T1000 (cell line): ENCODE results near the gene KCNE4.
A peak's percentile ranks its signal among the peaks of the same experiment; 100 is the strongest.
"Not testable (repeated sequence)": the region's sequence is repeated elsewhere in the genome, so short reads cannot be mapped to it uniquely, and the experiment has no call there.

Experiments
- DNase-seq: peaks from one replicate; lab custom pipeline; 2025; ENCODE audit warnings: mixed read lengths; lab: John Stamatoyannopoulos, UW

KCNE4 gene

GRCh38 chr2:223058952-223059716, 7.1 kb downstream of the KCNE4 start:
- no peak for DNase-seq

- DNase-seq = no peak
Observed at GRCh38 chr2:223060201-223060825, 8.3 kb downstream of the KCNE4 start.

GRCh38 chr2:223062396-223062795, 10.4 kb downstream of the KCNE4 start:
- peak; percentile 14 for DNase-seq

GRCh38 chr2:223065107-223065506, 13.1 kb downstream of the KCNE4 start:
- no peak for DNase-seq

- no peak for DNase-seq
Observed at GRCh38 chr2:223066721-223067120, 14.7 kb downstream of the KCNE4 start.

GRCh38 chr2:223068071-223068470, 16.1 kb downstream of the KCNE4 start:
- no peak for DNase-seq

- DNase-seq = no peak
Observed at GRCh38 chr2:223069465-223069864, 17.5 kb downstream of the KCNE4 start.

GRCh38 chr2:223069988-223070387, 18.0 kb downstream of the KCNE4 start:
- no peak for DNase-seq

GRCh38 chr2:223071139-223071538, 19.1 kb downstream of the KCNE4 start:
- DNase-seq = no peak

GRCh38 chr2:223072826-223073225, 20.8 kb downstream of the KCNE4 start:
- DNase-seq = no peak

GRCh38 chr2:223075301-223076270, 23.6 kb downstream of the KCNE4 start:
- DNase-seq = no peak

GRCh38 chr2:223076573-223076972, 24.6 kb downstream of the KCNE4 start:
- no peak for DNase-seq

GRCh38 chr2:223078482-223078881, 26.5 kb downstream of the KCNE4 start:
- DNase-seq = no peak

- DNase-seq = no peak
Observed at GRCh38 chr2:223079378-223079777, 27.4 kb downstream of the KCNE4 start.

GRCh38 chr2:223079925-223080324, 27.9 kb downstream of the KCNE4 start:
- no peak for DNase-seq

- DNase-seq = not testable (repeated sequence)
Observed at GRCh38 chr2:223080790-223081360, 28.9 kb downstream of the KCNE4 start.

GRCh38 chr2:223081789-223082188, 29.8 kb downstream of the KCNE4 start:
- no peak for DNase-seq

GRCh38 chr2:223082706-223083105, 30.7 kb downstream of the KCNE4 start:
- no peak for DNase-seq

- no peak for DNase-seq
Observed at GRCh38 chr2:223083402-223084070, 31.5 kb downstream of the KCNE4 start.

GRCh38 chr2:223084873-223085272, 32.9 kb downstream of the KCNE4 start:
- DNase-seq = no peak

GRCh38 chr2:223086370-223086981, 34.5 kb downstream of the KCNE4 start:
- DNase-seq = no peak
